C4-2B (cell line): Measurements from ENCODE around the gene HBA2.
"Not testable (repeated sequence)": the region's sequence is repeated elsewhere in the genome, so short reads cannot be mapped to it uniquely, and the experiment has no call there.

ENCODE experiments used
- H3K27ac ChIP-seq: fragments of 450-650 bp; 2 replicates; pipeline ENCODE4 v1.5.1; 2017
- CTCF ChIP-seq: fragments of 450-650 bp; conservative IDR thresholded peaks from 2 replicates; pipeline ENCODE4 v1.5.1; 2017; ENCODE audit warnings: mild to moderate bottlenecking
- ZFX ChIP-seq: fragments of 450-650 bp; IDR thresholded peaks from 2 replicates; pipeline ENCODE4 v1.6.1; 2017

The HBA2 gene

DNA sequence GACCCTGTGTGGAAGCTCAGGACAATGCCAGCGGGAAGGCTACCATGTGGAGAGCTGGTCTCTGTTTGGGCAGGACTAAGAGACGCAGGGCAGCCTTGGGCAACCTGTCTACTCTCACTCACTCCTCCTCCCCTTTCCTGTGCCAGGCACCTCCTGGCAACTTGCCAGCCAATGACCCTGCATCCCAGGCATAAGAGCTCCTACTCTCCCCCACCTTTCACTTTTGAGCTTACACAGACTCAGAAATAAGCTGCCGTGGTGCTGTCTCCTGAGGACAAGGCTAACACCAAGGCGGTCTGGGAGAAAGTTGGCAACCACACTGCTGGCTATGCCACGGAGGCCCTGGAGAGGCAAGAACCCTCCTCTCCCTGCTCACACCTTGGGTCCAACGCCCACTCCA is 4.3 kb upstream of the HBA2 start:
- no peak for TF ChIP-seq ZFX
- no peak for TF ChIP-seq CTCF
- no peak overlapping the region for H3K27ac ChIP-seq

DNA sequence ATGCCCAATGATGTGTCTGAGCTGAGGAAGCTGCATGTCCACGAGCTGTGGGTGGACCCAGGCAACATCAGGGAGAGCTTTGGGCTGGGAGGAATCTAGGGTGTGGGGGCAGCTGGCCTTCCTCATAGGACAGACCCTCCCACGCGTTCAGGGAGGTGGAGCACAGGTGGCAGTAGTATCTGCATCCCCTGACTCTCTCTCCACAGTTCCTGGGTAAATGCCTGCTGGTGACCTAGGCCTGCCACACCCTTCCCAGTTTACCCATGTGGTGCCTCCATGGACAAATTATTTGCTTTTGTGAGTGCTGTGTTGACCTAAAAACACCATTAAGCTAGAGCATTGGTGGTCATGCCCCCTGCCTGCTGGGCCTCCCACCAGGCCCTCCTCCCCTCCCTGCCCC is 3.7 kb upstream of the HBA2 start:
- H3K27ac ChIP-seq, result no peak overlapping the region
- TF ChIP-seq ZFX (no peak), CTCF (no peak)

DNA sequence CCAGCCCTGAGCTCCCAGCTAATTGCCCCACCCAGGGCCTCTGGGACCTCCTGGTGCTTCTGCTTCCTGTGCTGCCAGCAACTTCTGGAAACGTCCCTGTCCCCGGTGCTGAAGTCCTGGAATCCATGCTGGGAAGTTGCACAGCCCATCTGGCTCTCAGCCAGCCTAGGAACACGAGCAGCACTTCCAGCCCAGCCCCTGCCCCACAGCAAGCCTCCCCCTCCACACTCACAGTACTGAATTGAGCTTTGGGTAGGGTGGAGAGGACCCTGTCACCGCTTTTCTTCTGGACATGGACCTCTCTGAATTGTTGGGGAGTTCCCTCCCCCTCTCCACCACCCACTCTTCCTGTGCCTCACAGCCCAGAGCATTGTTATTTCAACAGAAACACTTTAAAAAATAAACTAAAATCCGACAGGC is 2.6 kb upstream of the HBA2 start:
- H3K27ac ChIP-seq, result not testable (repeated sequence)

GRCh38 chr16:170788-171187 is 1.9 kb upstream of the HBA2 start:
- TF ChIP-seq CTCF (no peak), ZFX (no peak)

DNA sequence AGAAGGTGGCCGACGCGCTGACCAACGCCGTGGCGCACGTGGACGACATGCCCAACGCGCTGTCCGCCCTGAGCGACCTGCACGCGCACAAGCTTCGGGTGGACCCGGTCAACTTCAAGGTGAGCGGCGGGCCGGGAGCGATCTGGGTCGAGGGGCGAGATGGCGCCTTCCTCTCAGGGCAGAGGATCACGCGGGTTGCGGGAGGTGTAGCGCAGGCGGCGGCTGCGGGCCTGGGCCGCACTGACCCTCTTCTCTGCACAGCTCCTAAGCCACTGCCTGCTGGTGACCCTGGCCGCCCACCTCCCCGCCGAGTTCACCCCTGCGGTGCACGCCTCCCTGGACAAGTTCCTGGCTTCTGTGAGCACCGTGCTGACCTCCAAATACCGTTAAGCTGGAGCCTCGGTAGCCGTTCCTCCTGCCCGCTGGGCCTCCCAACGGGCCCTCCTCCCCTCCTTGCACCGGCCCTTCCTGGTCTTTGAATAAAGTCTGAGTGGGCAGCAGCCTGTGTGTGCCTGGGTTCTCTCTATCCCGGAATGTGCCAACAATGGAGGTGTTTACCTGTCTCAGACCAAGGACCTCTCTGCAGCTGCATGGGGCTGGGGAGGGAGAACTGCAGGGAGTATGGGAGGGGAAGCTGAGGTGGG is 657 bp downstream of the HBA2 start:
- H3K27ac ChIP-seq, result not testable (repeated sequence)

More at GRCh38 chr16:170788-171187, 1.9 kb upstream of the HBA2 start:
- no peak overlapping the region for H3K27ac ChIP-seq

GRCh38 chr16:173928-174769 is 1.5 kb downstream of the HBA2 start:
- H3K27ac ChIP-seq, result not testable (repeated sequence)

- TF ChIP-seq CTCF (no peak), ZFX (no peak)
- H3K27ac ChIP-seq, result no peak overlapping the region
Observed at GRCh38 chr16:175011-175949, 2.6 kb downstream of the HBA2 start.

DNA sequence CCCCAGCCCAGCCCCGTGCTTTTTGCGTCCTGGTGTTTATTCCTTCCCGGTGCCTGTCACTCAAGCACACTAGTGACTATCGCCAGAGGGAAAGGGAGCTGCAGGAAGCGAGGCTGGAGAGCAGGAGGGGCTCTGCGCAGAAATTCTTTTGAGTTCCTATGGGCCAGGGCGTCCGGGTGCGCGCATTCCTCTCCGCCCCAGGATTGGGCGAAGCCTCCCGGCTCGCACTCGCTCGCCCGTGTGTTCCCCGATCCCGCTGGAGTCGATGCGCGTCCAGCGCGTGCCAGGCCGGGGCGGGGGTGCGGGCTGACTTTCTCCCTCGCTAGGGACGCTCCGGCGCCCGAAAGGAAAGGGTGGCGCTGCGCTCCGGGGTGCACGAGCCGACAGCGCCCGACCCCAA is 3.3 kb downstream of the HBA2 start:
- H3K27ac ChIP-seq, result not testable (repeated sequence)

DNA sequence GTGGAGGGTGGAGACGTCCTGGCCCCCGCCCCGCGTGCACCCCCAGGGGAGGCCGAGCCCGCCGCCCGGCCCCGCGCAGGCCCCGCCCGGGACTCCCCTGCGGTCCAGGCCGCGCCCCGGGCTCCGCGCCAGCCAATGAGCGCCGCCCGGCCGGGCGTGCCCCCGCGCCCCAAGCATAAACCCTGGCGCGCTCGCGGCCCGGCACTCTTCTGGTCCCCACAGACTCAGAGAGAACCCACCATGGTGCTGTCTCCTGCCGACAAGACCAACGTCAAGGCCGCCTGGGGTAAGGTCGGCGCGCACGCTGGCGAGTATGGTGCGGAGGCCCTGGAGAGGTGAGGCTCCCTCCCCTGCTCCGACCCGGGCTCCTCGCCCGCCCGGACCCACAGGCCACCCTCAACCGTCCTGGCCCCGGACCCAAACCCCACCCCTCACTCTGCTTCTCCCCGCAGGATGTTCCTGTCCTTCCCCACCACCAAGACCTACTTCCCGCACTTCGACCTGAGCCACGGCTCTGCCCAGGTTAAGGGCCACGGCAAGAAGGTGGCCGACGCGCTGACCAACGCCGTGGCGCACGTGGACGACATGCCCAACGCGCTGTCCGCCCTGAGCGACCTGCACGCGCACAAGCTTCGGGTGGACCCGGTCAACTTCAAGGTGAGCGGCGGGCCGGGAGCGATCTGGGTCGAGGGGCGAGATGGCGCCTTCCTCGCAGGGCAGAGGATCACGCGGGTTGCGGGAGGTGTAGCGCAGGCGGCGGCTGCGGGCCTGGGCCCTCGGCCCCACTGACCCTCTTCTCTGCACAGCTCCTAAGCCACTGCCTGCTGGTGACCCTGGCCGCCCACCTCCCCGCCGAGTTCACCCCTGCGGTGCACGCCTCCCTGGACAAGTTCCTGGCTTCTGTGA is 4.1 kb downstream of the HBA2 start, which contains the start of gene HBA1:
Gene HBA1, plus strand, starts transcription at position 204 of the 906 bp plus-strand sequence. Its CDS starts 37 bp downstream, at position 241.
- not testable (repeated sequence) for H3K27ac ChIP-seq
